Fibroblast of lung (primary cell): ENCODE results near the gene SLC4A2. TPM values are rescaled to one million over a fixed set of nuclear protein-coding genes. Genes with fewer than 3 reads are reported as not detected.

ENCODE experiments used
- DNase-seq, 2 donors: peaks; one replicate each; pipeline versions ENCODE4 v3.0.0 to v3.0.0-alpha.2; 2010; ENCODE audit warnings: low read depth in 2 of 2
- H2AFZ ChIP-seq: 2 replicates; pipeline ENCODE4 v1.5.1; 2012; ENCODE audit warnings: low read length, control low read depth, inconsistent platforms
- H3K27ac ChIP-seq: 2 replicates; pipeline ENCODE4 v1.5.1; 2011; ENCODE audit warnings: low read length, control low read depth; ENCODE audit not compliant: insufficient read depth
- H3K27me3 ChIP-seq: 2 replicates; pipeline ENCODE4 v1.5.1; 2011; ENCODE audit warnings: mild to moderate bottlenecking, low read length; ENCODE audit not compliant: control insufficient read depth, insufficient read depth
- H3K36me3 ChIP-seq: 2 replicates; pipeline ENCODE4 v1.5.1; 2011; ENCODE audit warnings: low read length; ENCODE audit not compliant: control insufficient read depth, insufficient read depth
- H3K4me1 ChIP-seq: 2 replicates; pipeline ENCODE4 v1.5.1; 2011; ENCODE audit warnings: low read length; ENCODE audit not compliant: control insufficient read depth, insufficient read depth; ENCODE audit errors: extremely low read depth
- H3K4me2 ChIP-seq: 2 replicates; pipeline ENCODE4 v1.5.1; 2011; ENCODE audit warnings: low read length, control low read depth; ENCODE audit not compliant: insufficient read depth; ENCODE audit errors: extremely low read depth
- H3K4me3 ChIP-seq, 4 experiments: fragments of 200-600 bp in 1 of 4; sonication (generic) in 1 of 4; replicated peaks in 1 of 4; 2 replicates each; pipeline ENCODE4 v1.5.1; 2011 to 2016; ENCODE audit warnings: low read length in 4 of 4, low read depth in 3 of 4, mild to moderate bottlenecking in 3 of 4, control low read depth in 2 of 4, inconsistent platforms in 1 of 4, mixed read lengths in 1 of 4; ENCODE audit not compliant: insufficient read depth in 1 of 4; ENCODE audit errors: control extremely low read depth in 1 of 4
- H3K79me2 ChIP-seq: 2 replicates; pipeline ENCODE4 v1.5.1; 2012; ENCODE audit warnings: mild to moderate bottlenecking, low read length, inconsistent platforms; ENCODE audit not compliant: control insufficient read depth, insufficient read depth
- H3K9ac ChIP-seq: 2 replicates; pipeline ENCODE4 v1.5.1; 2011; ENCODE audit warnings: mild to moderate bottlenecking, low read length, control low read depth; ENCODE audit not compliant: insufficient read depth
- H3K9me3 ChIP-seq: 2 replicates; pipeline ENCODE4 v1.5.1; 2012; ENCODE audit warnings: low read depth, low read length; ENCODE audit not compliant: control insufficient read depth, insufficient read depth
- H4K20me1 ChIP-seq: 2 replicates; pipeline ENCODE4 v1.5.1; 2011; ENCODE audit warnings: low read length; ENCODE audit not compliant: control insufficient read depth, insufficient read depth; ENCODE audit errors: extremely low read depth
- CTCF ChIP-seq, 2 donors: IDR thresholded peaks in 1 of 2; conservative IDR thresholded peaks in 1 of 2; 1 replicate in 1 of 2; 2 replicates in 1 of 2; pipeline ENCODE4 v1.5.1; 2011 to 2012; ENCODE audit warnings: low read length in 2 of 2, control low read depth in 1 of 2, inconsistent platforms in 1 of 2, low read depth in 1 of 2, mild to moderate bottlenecking in 1 of 2
- EZH2 ChIP-seq: IDR thresholded peaks from 2 replicates; pipeline ENCODE4 v1.5.1; 2012; ENCODE audit warnings: low read length, control low read depth, mild to moderate bottlenecking; ENCODE audit errors: missing control alignments
- polyA plus RNA-seq, 2 donors: library from polyadenylated mRNA; depleted of rRNA in 1 of 2; stranded (reverse) in 1 of 2; unstranded in 1 of 2; fragments of >200 nt; gene quantifications; 2 replicates each; pipeline ENCODE4 v1.2.1, GENCODE V29; 2011 to 2012; ENCODE audit warnings: missing spikeins in 1 of 2
- total RNA-seq: library from RNA; depleted of rRNA; stranded (reverse); fragments of >200 nt; gene quantifications from 2 replicates; pipeline ENCODE4 v1.2.1, GENCODE V29; 2014

SLC4A2 gene
- total and polyA plus RNA-seq, 2 donors (not counting 1 experiment from before 2014, with no cell fraction given): 30.5 to 61.8 TPM

GRCh38 chr7:151091431-151091830 is 32.0 kb downstream of the SLC4A2 start:
- Histone ChIP-seq H3K9me3 (no peaks in the 10 kb centered on the region), H3K27ac (no peak overlapping the region), H3K9ac (no peak overlapping the region), H3K36me3 (no peaks in the 10 kb centered on the region), H2AFZ (no peak overlapping the region), H3K4me3 (no peak overlapping the region), H3K79me2 (peaks cover 93% of the 10 kb centered on the region), H3K4me1 (peaks cover 20% of the 10 kb centered on the region), H4K20me1 (no peaks in the 10 kb centered on the region), H3K27me3 (no peaks in the 10 kb centered on the region), H3K4me2 (no peak overlapping the region)
- peak; percentile 37 to 68 for TF ChIP-seq CTCF (conservative IDR thresholded peaks at IDR 0.05 in 1 of 2, IDR thresholded peaks at IDR 0.05 in 1 of 2; ENCODE audit: low read depth in 1 of 2, low read length in 2 of 2)
- TF ChIP-seq EZH2: no peak
- no peak for DNase-seq

GRCh38 chr7:151091988-151092387 is 32.6 kb downstream of the SLC4A2 start:
- H3K9ac ChIP-seq: no peak overlapping the region
- DNase-seq: no peak
- H3K27me3 ChIP-seq: no peaks in the 10 kb centered on the region
- TF ChIP-seq CTCF (conservative IDR thresholded peaks at IDR 0.05 in 1 of 2, IDR thresholded peaks at IDR 0.05 in 1 of 2; ENCODE audit: low read depth in 1 of 2, low read length in 2 of 2): no peak
- no peak for TF ChIP-seq EZH2
- H3K27ac ChIP-seq: no peak overlapping the region
- H3K4me2 ChIP-seq: no peak overlapping the region
- H3K4me3 ChIP-seq: no peak overlapping the region
- no peak overlapping the region for H2AFZ ChIP-seq
- no peaks in the 10 kb centered on the region for H4K20me1 ChIP-seq
- peaks cover 20% of the 10 kb centered on the region for H3K4me1 ChIP-seq
- peaks cover 92% of the 10 kb centered on the region for H3K79me2 ChIP-seq
- no peaks in the 10 kb centered on the region for H3K36me3 ChIP-seq
- no peaks in the 10 kb centered on the region for H3K9me3 ChIP-seq

GRCh38 chr7:151093748-151094147 is 34.4 kb downstream of the SLC4A2 start:
- Histone ChIP-seq H3K4me3 (no peak overlapping the region), H3K9ac (no peak overlapping the region), H3K79me2 (peaks cover 83% of the 10 kb centered on the region), H3K36me3 (no peaks in the 10 kb centered on the region), H3K4me2 (no peak overlapping the region), H3K27me3 (no peaks in the 10 kb centered on the region), H3K9me3 (no peaks in the 10 kb centered on the region), H4K20me1 (no peaks in the 10 kb centered on the region), H3K27ac (no peak overlapping the region), H2AFZ (no peak overlapping the region), H3K4me1 (peaks cover 12% of the 10 kb centered on the region)
- TF ChIP-seq CTCF (conservative IDR thresholded peaks at IDR 0.05 in 1 of 2, IDR thresholded peaks at IDR 0.05 in 1 of 2; ENCODE audit: low read depth in 1 of 2, low read length in 2 of 2) (no peak), EZH2 (no peak)
- DNase-seq: no peak
